ENCODE results near the gene EDAR.

Gene EDAR

DNA sequence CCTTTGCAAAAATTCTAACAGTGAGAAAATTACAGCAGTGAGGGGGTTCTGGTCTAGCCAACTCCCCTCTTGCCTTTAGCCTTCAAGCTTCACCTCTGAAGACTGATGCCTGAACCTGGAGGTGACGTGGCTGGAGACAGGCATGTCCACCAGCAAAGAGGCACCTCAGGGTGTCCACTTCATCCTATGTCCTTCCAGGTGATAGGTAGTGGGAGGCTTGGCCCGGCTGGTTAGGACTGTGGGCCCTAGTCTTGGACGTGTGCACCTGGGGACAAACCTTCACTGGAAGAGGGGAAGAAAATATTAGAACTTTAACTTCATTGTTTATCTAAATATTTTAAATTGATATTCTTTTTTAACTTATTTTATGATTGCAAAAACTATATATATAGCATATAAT lies 35.5 kb upstream of the EDAR start:
- Histone ChIP-seq H3K27ac (ENCODE audit: low read depth, low read length) (no peak overlapping the region), H3K4me1 (ENCODE audit: control insufficient read depth, insufficient read depth, low read length) (peaks cover 19% of the 10 kb centered on the region), H3K4me3 (ENCODE audit: low read depth, low read length) (no peak overlapping the region), H3K36me3 (ENCODE audit: control insufficient read depth, insufficient read depth, low read length) (no peaks in the 10 kb centered on the region), H3K9me3 (ENCODE audit: control insufficient read depth, insufficient read depth, low read length) (no peaks in the 10 kb centered on the region), H3K9ac (ENCODE audit: low read depth, low read length) (no peak overlapping the region), H3K27me3 (ENCODE audit: control insufficient read depth, insufficient read depth, low read length) (peaks cover 7% of the 10 kb centered on the region)

- Histone ChIP-seq H3K9ac (ENCODE audit: low read depth, low read length) (no peak overlapping the region), H3K9me3 (ENCODE audit: control insufficient read depth, insufficient read depth, low read length) (no peaks in the 10 kb centered on the region)
These were observed 32.9 kb upstream of the EDAR start for GRCh38 chr2:109021895-109022300.

GRCh38 chr2:109020217-109020637 lies 31.2 kb upstream of the EDAR start:
- no peaks in the 10 kb centered on the region for H3K9me3 ChIP-seq (ENCODE audit: control insufficient read depth, insufficient read depth, low read length)
- H3K4me1 ChIP-seq (ENCODE audit: control insufficient read depth, insufficient read depth, low read length), result peaks cover 17% of the 10 kb centered on the region
- peak overlapping the region; percentile 78 for H3K27ac ChIP-seq (ENCODE audit: low read depth, low read length)
- no peak overlapping the region for H3K9ac ChIP-seq (ENCODE audit: low read depth, low read length)
- H3K4me3 ChIP-seq (ENCODE audit: low read depth, low read length), result no peak overlapping the region
- H3K27me3 ChIP-seq (ENCODE audit: control insufficient read depth, insufficient read depth, low read length), result peaks cover 14% of the 10 kb centered on the region
- H3K36me3 ChIP-seq (ENCODE audit: control insufficient read depth, insufficient read depth, low read length), result no peaks in the 10 kb centered on the region

More at GRCh38 chr2:109021895-109022300, 32.9 kb upstream of the EDAR start:
- Histone ChIP-seq H3K36me3 (ENCODE audit: control insufficient read depth, insufficient read depth, low read length) (no peaks in the 10 kb centered on the region), H3K4me1 (ENCODE audit: control insufficient read depth, insufficient read depth, low read length) (peaks cover 17% of the 10 kb centered on the region), H3K4me3 (ENCODE audit: low read depth, low read length) (no peak overlapping the region), H3K27me3 (ENCODE audit: control insufficient read depth, insufficient read depth, low read length) (peaks cover 14% of the 10 kb centered on the region), H3K27ac (ENCODE audit: low read depth, low read length) (no peak overlapping the region)

GRCh38 chr2:109018452-109018851 lies 29.4 kb upstream of the EDAR start:
- H3K9me3 ChIP-seq (ENCODE audit: control insufficient read depth, insufficient read depth, low read length), result no peaks in the 10 kb centered on the region
- H3K27me3 ChIP-seq (ENCODE audit: control insufficient read depth, insufficient read depth, low read length), result peaks cover 14% of the 10 kb centered on the region
- no peak overlapping the region for H3K4me3 ChIP-seq (ENCODE audit: low read depth, low read length)
- H3K4me1 ChIP-seq (ENCODE audit: control insufficient read depth, insufficient read depth, low read length), result peaks cover 17% of the 10 kb centered on the region
- H3K9ac ChIP-seq (ENCODE audit: low read depth, low read length), result no peak overlapping the region
- H3K36me3 ChIP-seq (ENCODE audit: control insufficient read depth, insufficient read depth, low read length), result no peaks in the 10 kb centered on the region
- no peak overlapping the region for H3K27ac ChIP-seq (ENCODE audit: low read depth, low read length)

DNA sequence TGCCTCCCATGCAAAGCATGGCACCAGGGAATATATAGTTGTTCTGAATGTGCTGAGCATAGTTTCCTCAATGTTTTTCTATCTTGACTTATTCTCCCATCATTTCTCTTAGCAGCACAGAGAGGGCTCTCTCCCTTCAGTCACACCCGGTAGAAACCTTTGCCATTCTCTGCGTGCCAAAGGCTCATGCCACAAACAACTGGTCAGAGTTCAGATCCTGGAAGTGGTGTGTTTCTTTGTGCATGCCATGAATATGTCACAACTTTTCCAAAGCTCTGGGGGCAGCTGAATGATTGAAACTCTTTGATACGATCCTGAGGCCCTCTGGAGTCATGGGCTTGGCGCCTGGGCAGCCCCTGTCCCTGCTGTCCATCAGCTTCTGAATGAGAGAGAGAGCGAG lies 28.0 kb upstream of the EDAR start:
- Histone ChIP-seq H3K27me3 (ENCODE audit: control insufficient read depth, insufficient read depth, low read length) (peaks cover 14% of the 10 kb centered on the region), H3K4me1 (ENCODE audit: control insufficient read depth, insufficient read depth, low read length) (peaks cover 17% of the 10 kb centered on the region), H3K27ac (ENCODE audit: low read depth, low read length) (no peak overlapping the region), H3K9me3 (ENCODE audit: control insufficient read depth, insufficient read depth, low read length) (no peaks in the 10 kb centered on the region), H3K9ac (ENCODE audit: low read depth, low read length) (no peak overlapping the region), H3K36me3 (ENCODE audit: control insufficient read depth, insufficient read depth, low read length) (no peaks in the 10 kb centered on the region), H3K4me3 (ENCODE audit: low read depth, low read length) (no peak overlapping the region)

DNA sequence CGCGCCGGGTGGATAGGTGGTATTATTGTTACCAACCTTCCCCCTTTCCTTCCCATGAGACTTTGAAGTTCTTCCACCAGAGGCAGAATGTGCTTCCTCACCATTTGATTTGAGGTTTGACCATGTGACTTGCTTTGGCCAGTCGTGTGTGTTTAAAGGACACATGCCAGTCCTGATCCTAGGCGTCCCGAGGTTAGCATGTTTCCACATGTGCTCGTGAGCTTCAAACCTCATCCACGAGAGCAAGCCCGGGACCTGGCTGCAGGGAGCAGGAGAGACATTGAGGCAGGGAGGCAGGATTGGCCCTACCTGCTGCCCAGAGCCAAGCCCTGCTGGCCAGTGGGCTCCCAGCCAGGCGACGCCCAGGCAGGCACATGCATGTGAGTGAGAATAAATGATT lies 27.4 kb upstream of the EDAR start:
- Histone ChIP-seq H3K9ac (ENCODE audit: low read depth, low read length) (no peak overlapping the region), H3K27me3 (ENCODE audit: control insufficient read depth, insufficient read depth, low read length) (peaks cover 14% of the 10 kb centered on the region), H3K9me3 (ENCODE audit: control insufficient read depth, insufficient read depth, low read length) (no peaks in the 10 kb centered on the region), H3K4me3 (ENCODE audit: low read depth, low read length) (no peak overlapping the region), H3K4me1 (ENCODE audit: control insufficient read depth, insufficient read depth, low read length) (peaks cover 17% of the 10 kb centered on the region), H3K27ac (ENCODE audit: low read depth, low read length) (no peak overlapping the region), H3K36me3 (ENCODE audit: control insufficient read depth, insufficient read depth, low read length) (no peaks in the 10 kb centered on the region)

- Histone ChIP-seq H3K4me3 (ENCODE audit: low read depth, low read length) (no peak overlapping the region), H3K27me3 (ENCODE audit: control insufficient read depth, insufficient read depth, low read length) (peaks cover 14% of the 10 kb centered on the region), H3K9me3 (ENCODE audit: control insufficient read depth, insufficient read depth, low read length) (no peaks in the 10 kb centered on the region), H3K4me1 (ENCODE audit: control insufficient read depth, insufficient read depth, low read length) (peaks cover 2% of the 10 kb centered on the region; the same call in 1 of the 2 replicates), H3K27ac (ENCODE audit: low read depth, low read length) (no peak overlapping the region), H3K36me3 (ENCODE audit: control insufficient read depth, insufficient read depth, low read length) (no peaks in the 10 kb centered on the region), H3K9ac (ENCODE audit: low read depth, low read length) (no peak overlapping the region)
These were observed 25.5 kb upstream of the EDAR start for GRCh38 chr2:109014476-109014875.

- Histone ChIP-seq H3K9ac (ENCODE audit: low read depth, low read length) (no peak overlapping the region), H3K4me1 (ENCODE audit: control insufficient read depth, insufficient read depth, low read length) (no peaks in the 10 kb centered on the region), H3K27ac (ENCODE audit: low read depth, low read length) (no peak overlapping the region), H3K4me3 (ENCODE audit: low read depth, low read length) (no peak overlapping the region), H3K27me3 (ENCODE audit: control insufficient read depth, insufficient read depth, low read length) (peaks cover 3% of the 10 kb centered on the region), H3K9me3 (ENCODE audit: control insufficient read depth, insufficient read depth, low read length) (no peaks in the 10 kb centered on the region), H3K36me3 (ENCODE audit: control insufficient read depth, insufficient read depth, low read length) (no peaks in the 10 kb centered on the region)
These were observed 24.0 kb upstream of the EDAR start for GRCh38 chr2:109013051-109013450.

GRCh38 chr2:109009920-109010610 lies 21.0 kb upstream of the EDAR start:
- H3K4me3 ChIP-seq (ENCODE audit: low read depth, low read length), result no peak overlapping the region
- H3K27ac ChIP-seq (ENCODE audit: low read depth, low read length), result no peak overlapping the region
- no peak overlapping the region for H3K9ac ChIP-seq (ENCODE audit: low read depth, low read length)
- H3K9me3 ChIP-seq (ENCODE audit: control insufficient read depth, insufficient read depth, low read length), result no peaks in the 10 kb centered on the region
- H3K27me3 ChIP-seq (ENCODE audit: control insufficient read depth, insufficient read depth, low read length), result peaks cover 2% of the 10 kb centered on the region; the same call in 1 of the 2 replicates
- no peaks in the 10 kb centered on the region for H3K36me3 ChIP-seq (ENCODE audit: control insufficient read depth, insufficient read depth, low read length)
- no peaks in the 10 kb centered on the region for H3K4me1 ChIP-seq (ENCODE audit: control insufficient read depth, insufficient read depth, low read length)

DNA sequence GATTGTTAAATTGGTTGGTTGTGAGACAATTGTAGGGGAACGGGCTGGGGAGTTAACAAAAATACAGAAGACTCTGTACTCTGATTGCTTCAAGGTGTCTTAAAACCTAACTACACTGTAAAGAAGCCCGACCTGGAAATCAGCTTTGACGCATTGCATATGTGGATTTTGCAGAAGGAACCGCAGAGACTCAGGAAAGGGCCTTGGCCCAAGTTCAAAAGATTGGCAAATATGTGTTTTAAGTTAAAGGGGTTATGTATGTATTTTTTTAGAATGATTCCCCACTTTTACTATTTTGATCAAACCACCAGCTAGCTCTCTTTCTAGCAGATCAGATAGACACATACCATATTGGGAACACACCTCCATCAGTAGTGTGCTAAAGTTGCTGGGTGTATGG lies 18.0 kb upstream of the EDAR start:
- peaks cover 2% of the 10 kb centered on the region; the same call in 1 of the 2 replicates for H3K27me3 ChIP-seq (ENCODE audit: control insufficient read depth, insufficient read depth, low read length)
- H3K9me3 ChIP-seq (ENCODE audit: control insufficient read depth, insufficient read depth, low read length), result no peaks in the 10 kb centered on the region
- no peaks in the 10 kb centered on the region for H3K4me1 ChIP-seq (ENCODE audit: control insufficient read depth, insufficient read depth, low read length)
- H3K36me3 ChIP-seq (ENCODE audit: control insufficient read depth, insufficient read depth, low read length), result no peaks in the 10 kb centered on the region
- H3K27ac ChIP-seq (ENCODE audit: low read depth, low read length), result no peak overlapping the region
- no peak overlapping the region for H3K4me3 ChIP-seq (ENCODE audit: low read depth, low read length)
- no peak overlapping the region for H3K9ac ChIP-seq (ENCODE audit: low read depth, low read length)

DNA sequence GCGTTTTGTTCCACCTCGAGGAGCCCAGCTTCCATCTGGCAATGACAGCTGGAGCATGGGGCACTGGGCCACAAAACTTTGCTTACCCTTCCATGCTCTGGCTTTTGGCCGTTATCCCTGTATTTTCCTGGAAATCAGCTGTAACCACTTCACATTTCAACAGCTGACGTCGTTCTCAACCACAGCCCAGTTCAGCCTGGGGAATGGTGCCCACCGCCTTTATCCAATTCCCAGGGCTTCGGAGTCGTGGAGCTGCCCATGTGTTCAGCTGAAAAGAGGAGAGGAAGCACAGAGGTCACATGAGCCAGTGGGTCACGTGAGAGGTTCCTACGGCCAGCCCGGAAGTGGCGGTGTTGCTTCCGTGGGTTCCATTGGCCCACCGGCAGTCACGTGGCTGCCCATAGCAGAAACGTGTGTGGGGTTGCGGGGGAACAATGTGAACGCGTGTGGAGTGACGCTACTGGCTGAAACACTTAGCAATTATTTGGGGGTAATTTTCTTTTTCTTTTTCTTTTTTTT lies 16.7 kb upstream of the EDAR start:
- Histone ChIP-seq H3K4me1 (ENCODE audit: control insufficient read depth, insufficient read depth, low read length) (no peaks in the 10 kb centered on the region), H3K27ac (ENCODE audit: low read depth, low read length) (no peak overlapping the region), H3K9me3 (ENCODE audit: control insufficient read depth, insufficient read depth, low read length) (no peaks in the 10 kb centered on the region), H3K36me3 (ENCODE audit: control insufficient read depth, insufficient read depth, low read length) (no peaks in the 10 kb centered on the region), H3K9ac (ENCODE audit: low read depth, low read length) (no peak overlapping the region), H3K27me3 (ENCODE audit: control insufficient read depth, insufficient read depth, low read length) (peaks cover under 1% of the 10 kb centered on the region; the same call in 1 of the 2 replicates), H3K4me3 (ENCODE audit: low read depth, low read length) (no peak overlapping the region)

Measured in HUES48 (cell line).